Umbilical cord (tissue), 2 donors: ENCODE data around the gene PCDHGA5. TPM values are rescaled to one million over a fixed set of nuclear protein-coding genes. Genes with fewer than 3 reads are reported as not detected.
A peak's percentile ranks its signal among the peaks of the same experiment; 100 is the strongest.
"Not testable (repeated sequence)": the region's sequence is repeated elsewhere in the genome, so short reads cannot be mapped to it uniquely, and the experiment has no call there.

Source experiments
- DNase-seq: peaks from one replicate; pipeline ENCODE4 v3.0.0-alpha.2; 2015; ENCODE audit warnings: low spot score
- total RNA-seq: library from RNA; depleted of rRNA; stranded (reverse); fragments of >200 nt; gene quantifications from one replicate; pipeline ENCODE4 v1.2.3, GENCODE V29; 2014; ENCODE audit warnings: low replicate concordance; ENCODE audit not compliant: insufficient read depth

The PCDHGA5 gene
- total RNA-seq, 1 donor from 2014 or later, result 1.9 TPM

- DNase-seq, result no peak
These were observed 12.4 kb upstream of the PCDHGA5 start for GRCh38 chr5:141351591-141351990.

DNA sequence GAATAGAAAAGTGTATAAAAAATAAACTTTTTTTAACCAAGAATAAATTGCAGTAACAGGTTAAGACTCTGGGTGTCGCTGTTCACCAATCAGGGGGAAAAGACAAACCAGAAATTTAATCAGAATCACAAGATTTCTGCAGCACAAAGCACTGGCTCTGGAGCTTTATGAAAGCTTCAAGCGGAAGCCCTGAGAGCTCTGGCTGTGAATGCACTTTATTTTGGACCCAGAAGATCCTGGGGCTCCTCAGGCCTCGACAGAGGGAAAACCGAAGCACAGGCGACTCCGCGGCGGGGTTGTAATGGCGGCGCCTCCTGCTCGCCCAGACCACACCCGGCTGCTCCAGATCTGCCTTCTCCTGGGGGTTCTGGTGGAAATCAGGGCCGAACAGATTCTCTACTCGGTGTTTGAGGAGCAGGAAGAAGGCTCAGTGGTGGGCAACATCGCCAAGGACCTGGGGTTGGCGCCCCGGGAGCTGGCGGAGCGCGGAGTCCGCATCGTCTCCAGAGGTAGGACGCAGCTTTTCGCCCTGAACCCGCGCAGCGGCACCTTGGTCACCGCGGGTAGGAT is 9.0 kb upstream of the PCDHGA5 start, which contains the start of gene PCDHGA4:
PCDHGA4 (plus strand) TSS at position 122 of the 570 bp plus-strand sequence; CDS start at position 209, 87 bp downstream.
- DNase-seq, result no peak

- DNase-seq, result no peak
These were observed 8.3 kb upstream of the PCDHGA5 start for GRCh38 chr5:141355641-141356040.

GRCh38 chr5:141356133-141356532 is 7.8 kb upstream of the PCDHGA5 start:
- DNase-seq, result no peak

GRCh38 chr5:141356950-141357349 is 7.0 kb upstream of the PCDHGA5 start:
- DNase-seq, result no peak

- no peak for DNase-seq
These were observed 4.1 kb upstream of the PCDHGA5 start, which contains the start of gene PCDHGB2 for GRCh38 chr5:141359790-141360426. PCDHGB2 (plus strand) TSS chr5:141359994; CDS start chr5:141360136, 142 bp downstream.

GRCh38 chr5:141360685-141361084 is 3.3 kb upstream of the PCDHGA5 start:
- DNase-seq, result no peak

GRCh38 chr5:141362719-141363118 is 1.2 kb upstream of the PCDHGA5 start:
- no peak for DNase-seq

DNA sequence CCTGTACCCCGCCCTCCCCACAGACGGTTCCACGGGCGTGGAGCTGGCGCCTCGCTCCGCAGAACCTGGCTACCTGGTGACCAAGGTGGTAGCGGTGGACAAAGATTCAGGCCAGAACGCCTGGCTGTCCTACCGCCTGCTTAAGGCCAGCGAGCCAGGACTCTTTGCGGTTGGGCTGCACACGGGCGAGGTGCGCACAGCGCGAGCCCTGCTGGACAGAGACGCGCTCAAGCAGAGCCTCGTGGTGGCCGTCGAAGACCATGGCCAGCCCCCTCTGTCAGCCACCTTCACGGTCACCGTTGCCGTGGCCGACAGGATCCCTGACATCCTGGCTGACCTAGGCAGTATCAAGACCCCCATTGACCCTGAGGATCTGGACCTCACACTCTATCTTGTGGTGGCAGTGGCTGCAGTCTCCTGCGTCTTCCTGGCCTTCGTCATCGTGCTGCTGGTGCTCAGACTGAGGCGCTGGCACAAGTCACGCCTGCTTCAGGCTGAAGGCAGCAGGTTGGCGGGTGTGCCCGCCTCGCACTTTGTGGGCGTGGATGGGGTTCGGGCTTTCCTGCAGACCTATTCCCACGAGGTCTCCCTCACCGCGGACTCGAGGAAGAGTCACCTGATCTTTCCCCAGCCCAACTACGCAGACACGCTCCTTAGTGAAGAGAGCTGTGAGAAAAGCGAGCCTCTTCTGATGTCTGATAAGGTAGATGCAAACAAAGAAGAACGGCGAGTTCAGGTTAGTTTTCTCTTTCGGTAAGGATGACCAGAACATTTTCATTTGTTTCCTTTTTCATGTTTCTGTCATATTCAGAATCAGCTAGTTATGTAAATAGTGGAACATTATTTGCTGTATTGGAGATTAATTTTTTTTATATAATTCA is 2.3 kb downstream of the PCDHGA5 start:
- DNase-seq, result no peak

- DNase-seq, result no peak
These were observed 6.3 kb downstream of the PCDHGA5 start, which contains the start of gene PCDHGB3 for GRCh38 chr5:141369994-141370848. PCDHGB3 (plus strand) TSS chr5:141370242; CDS start chr5:141370395, 153 bp downstream.

DNA sequence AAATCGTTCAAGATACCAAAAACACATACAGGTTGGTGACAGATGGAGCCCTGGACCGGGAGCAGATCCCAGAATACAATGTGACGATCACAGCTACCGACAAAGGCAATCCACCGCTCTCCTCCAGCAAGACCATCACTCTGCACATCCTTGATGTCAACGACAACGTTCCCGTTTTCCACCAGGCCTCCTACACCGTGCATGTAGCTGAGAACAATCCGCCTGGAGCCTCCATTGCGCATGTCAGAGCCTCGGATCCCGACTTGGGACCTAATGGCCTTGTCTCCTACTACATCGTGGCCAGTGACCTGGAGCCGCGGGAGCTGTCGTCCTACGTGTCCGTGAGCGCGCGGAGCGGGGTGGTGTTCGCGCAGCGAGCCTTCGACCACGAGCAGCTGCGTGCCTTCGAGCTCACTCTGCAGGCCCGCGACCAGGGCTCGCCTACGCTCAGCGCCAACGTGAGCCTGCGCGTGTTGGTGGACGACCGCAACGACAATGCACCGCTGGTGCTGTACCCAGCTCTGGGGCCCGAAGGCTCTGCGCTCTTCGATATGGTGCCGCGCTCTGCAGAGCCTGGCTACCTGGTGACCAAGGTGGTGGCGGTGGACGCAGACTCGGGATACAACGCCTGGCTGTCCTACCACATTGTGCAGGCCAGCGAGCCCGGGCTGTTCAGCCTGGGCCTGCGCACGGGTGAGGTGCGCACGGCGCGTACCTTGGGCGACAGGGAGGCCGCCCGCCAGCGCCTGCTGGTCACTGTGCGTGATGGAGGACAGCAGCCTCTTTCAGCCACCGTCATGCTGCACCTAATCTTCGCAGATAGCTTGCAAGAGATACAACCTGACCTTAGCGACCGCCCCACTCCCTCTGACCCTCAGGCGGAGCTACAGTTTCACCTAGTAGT is 7.9 kb downstream of the PCDHGA5 start:
- DNase-seq, result no peak

GRCh38 chr5:141373673-141374317 is 9.8 kb downstream of the PCDHGA5 start, which contains the start of gene PCDHGA6:
PCDHGA6 (plus strand) TSS chr5:141373891; CDS start chr5:141374084, 193 bp downstream.
- DNase-seq, result peak; percentile 7

- DNase-seq, result no peak
These were observed 10.7 kb downstream of the PCDHGA5 start for GRCh38 chr5:141374627-141375026.

DNA sequence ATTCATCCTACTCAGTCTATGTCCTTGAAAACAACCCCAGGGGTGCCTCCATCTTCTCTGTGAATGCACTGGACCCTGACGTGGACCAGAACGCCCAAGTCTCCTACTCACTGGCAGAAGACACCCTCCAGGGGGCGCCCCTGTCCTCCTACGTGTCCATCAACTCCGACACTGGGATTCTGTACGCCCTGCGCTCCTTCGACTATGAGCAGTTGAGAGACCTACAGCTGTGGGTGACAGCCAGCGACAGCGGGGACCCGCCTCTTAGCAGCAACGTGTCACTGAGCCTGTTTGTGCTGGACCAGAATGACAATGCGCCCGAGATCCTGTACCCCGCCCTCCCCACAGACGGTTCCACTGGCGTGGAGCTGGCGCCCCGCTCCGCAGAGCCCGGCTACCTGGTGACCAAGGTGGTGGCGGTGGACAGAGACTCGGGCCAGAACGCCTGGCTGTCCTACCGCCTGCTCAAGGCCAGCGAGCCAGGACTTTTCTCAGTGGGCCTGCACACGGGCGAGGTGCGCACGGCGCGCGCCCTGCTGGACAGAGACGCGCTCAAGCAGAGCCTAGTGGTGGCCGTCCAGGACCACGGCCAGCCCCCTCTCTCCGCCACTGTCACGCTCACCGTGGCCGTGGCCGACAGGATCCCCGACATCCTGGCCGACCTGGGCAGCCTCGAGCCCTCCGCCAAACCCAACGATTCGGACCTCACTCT is 11.6 kb downstream of the PCDHGA5 start:
- not testable (repeated sequence) for DNase-seq

DNA sequence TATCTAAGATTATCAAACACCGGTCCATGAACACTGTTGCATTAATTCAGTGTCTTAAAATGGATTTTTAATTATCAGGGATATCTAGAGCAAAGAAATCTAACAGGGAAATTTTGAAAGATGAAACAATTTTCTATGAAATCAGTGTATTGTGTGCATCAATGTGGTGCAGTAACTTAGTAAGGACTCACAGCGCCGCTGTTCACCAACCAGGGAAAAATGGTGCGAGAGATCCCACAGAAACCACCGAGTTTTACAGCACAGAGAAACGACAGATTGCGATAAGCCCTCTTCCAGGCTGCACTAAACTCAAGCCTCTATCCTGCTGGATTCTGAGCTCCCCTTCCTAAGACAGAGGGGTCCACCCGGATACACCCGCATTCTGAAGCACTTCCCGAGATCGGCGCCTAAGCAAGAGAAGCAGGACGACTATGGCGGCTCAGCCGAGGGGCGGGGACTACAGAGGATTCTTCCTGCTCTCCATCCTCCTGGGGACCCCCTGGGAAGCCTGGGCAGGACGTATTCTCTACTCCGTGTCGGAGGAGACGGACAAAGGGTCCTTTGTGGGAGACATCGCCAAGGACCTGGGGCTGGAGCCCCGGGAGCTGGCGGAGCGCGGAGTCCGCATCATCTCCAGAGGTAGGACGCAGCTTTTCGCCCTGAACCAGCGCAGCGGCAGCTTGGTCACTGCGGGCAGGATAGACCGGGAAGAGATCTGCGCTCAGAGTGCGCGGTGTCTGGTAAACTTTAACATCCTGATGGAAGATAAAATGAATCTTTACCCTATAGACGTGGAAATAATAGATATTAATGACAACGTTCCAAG is 18.7 kb downstream of the PCDHGA5 start, which contains the start of gene PCDHGA7:
PCDHGA7 (plus strand) TSS at position 274 of the 826 bp plus-strand sequence; CDS start at position 432, 158 bp downstream.
- DNase-seq, result no peak

DNA sequence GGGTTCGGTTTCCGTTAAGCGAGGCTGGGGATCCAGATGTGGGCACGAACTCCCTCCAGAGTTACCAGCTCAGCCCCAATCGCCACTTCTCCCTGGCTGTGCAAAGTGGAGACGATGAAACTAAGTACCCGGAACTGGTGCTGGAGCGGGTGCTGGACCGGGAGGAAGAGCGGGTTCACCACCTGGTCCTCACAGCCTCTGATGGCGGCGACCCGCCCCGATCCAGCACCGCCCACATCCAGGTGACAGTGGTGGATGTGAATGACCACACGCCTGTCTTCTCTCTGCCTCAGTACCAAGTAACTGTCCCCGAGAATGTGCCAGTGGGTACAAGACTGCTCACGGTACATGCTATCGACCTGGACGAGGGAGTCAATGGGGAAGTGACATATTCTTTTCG is 19.4 kb downstream of the PCDHGA5 start:
- DNase-seq, result no peak

- DNase-seq, result no peak
These were observed 20.7 kb downstream of the PCDHGA5 start for GRCh38 chr5:141384471-141385267.
